Activated naive CD4-positive, alpha-beta T cell treated with anti-CD3 and anti-CD28 coated beads for 36 hours (primary cell): ENCODE results near the gene CPA3. TPM values are rescaled to one million over a fixed set of nuclear protein-coding genes. Genes with fewer than 3 reads are reported as not detected.

Source experiments
- CTCF ChIA-PET: fragments of 350-600 bp; sonication (Branson Sonifier 250); formaldehyde crosslinking; loops from one replicate; lab custom pipeline; 2021; ENCODE audit warnings: antibody characterized with exemption; lab: Charles Lee
- DNase-seq: peaks from one replicate; pipeline ENCODE4 v3.0.0-alpha.2; 2020
- H3K27ac Mint-ChIP-seq: one replicate; pipeline ENCODE4 v1.8.0; 2021; ENCODE audit warnings: mild to moderate bottlenecking, mixed read lengths
- H3K27me3 Mint-ChIP-seq: one replicate; pipeline ENCODE4 v1.8.0; 2021; ENCODE audit warnings: low read depth, mixed read lengths
- H3K36me3 Mint-ChIP-seq: one replicate; pipeline ENCODE4 v1.8.0; 2021; ENCODE audit warnings: low read depth, mixed read lengths
- H3K4me1 Mint-ChIP-seq: one replicate; pipeline ENCODE4 v1.8.0; 2021; ENCODE audit warnings: low read depth, mixed read lengths
- H3K4me3 Mint-ChIP-seq: one replicate; pipeline ENCODE4 v1.8.0; 2021; ENCODE audit warnings: mild to moderate bottlenecking, moderate library complexity, mixed read lengths
- H3K9me3 Mint-ChIP-seq: one replicate; pipeline ENCODE4 v1.8.0; 2021; ENCODE audit warnings: mixed read lengths
- intact Hi-C: fragments of 100-400 bp; cut with micrococcal nuclease; formaldehyde crosslinking; loops from one replicate; pipeline ENCODE4 v1.15.1; 2023
- total RNA-seq, 2 experiments: library from RNA; stranded (reverse); gene quantifications; one replicate each; pipeline ENCODE4 v1.2.3, GENCODE V29; 2021

The CPA3 gene
- total RNA-seq, 2 experiments from 2014 or later, result not detected

- CTCF ChIA-PET, result no interaction called here
These were observed 65.7 kb downstream of the CPA3 start for GRCh38 chr3:148930752-148931151.

GRCh38 chr3:148931574-148931973, 66.5 kb downstream of the CPA3 start:
- no peak for DNase-seq
- H3K27me3 Mint-ChIP-seq, result peaks cover 3% of the 10 kb centered on the region
- H3K27ac Mint-ChIP-seq, result no peak overlapping the region
- CTCF ChIA-PET, result interaction anchor here (0.6 kb wide), 1 partner anchor 70 kb away, joined by 3 read pairs; no protein-coding TSS in a partner anchor
- no peak overlapping the region for H3K4me3 Mint-ChIP-seq
- H3K4me1 Mint-ChIP-seq, result no peaks in the 10 kb centered on the region
- intact Hi-C loops, result no loop called here
- no peaks in the 10 kb centered on the region for H3K36me3 Mint-ChIP-seq
- H3K9me3 Mint-ChIP-seq, result no peaks in the 10 kb centered on the region

More at GRCh38 chr3:148930752-148931151, 65.7 kb downstream of the CPA3 start:
- no peak for DNase-seq
- Mint-ChIP-seq H3K27me3 (peaks cover 3% of the 10 kb centered on the region), H3K27ac (no peak overlapping the region), H3K9me3 (no peaks in the 10 kb centered on the region), H3K4me1 (no peaks in the 10 kb centered on the region), H3K4me3 (no peak overlapping the region), H3K36me3 (no peaks in the 10 kb centered on the region)
- intact Hi-C loops, result no loop called here

GRCh38 chr3:148932972-148933371, 67.9 kb downstream of the CPA3 start:
- intact Hi-C loops, result no loop called here
- DNase-seq, result no peak
- Mint-ChIP-seq H3K9me3 (no peaks in the 10 kb centered on the region), H3K27ac (no peak overlapping the region), H3K27me3 (peaks cover 15% of the 10 kb centered on the region), H3K4me1 (no peaks in the 10 kb centered on the region), H3K4me3 (no peak overlapping the region), H3K36me3 (no peaks in the 10 kb centered on the region)
- CTCF ChIA-PET, result interaction anchor here (0.8 kb wide), 1 partner anchor 15 kb away, joined by 3 read pairs; no protein-coding TSS in a partner anchor

GRCh38 chr3:148937467-148938255, 72.6 kb downstream of the CPA3 start:
- Mint-ChIP-seq H3K27ac (no peak overlapping the region), H3K36me3 (no peaks in the 10 kb centered on the region), H3K9me3 (no peaks in the 10 kb centered on the region), H3K27me3 (peaks cover 13% of the 10 kb centered on the region), H3K4me1 (no peaks in the 10 kb centered on the region), H3K4me3 (no peak overlapping the region)
- intact Hi-C loops, result no loop called here
- CTCF ChIA-PET, result no interaction called here
- DNase-seq, result no peak

GRCh38 chr3:148938306-148938705, 73.2 kb downstream of the CPA3 start:
- Mint-ChIP-seq H3K36me3 (no peaks in the 10 kb centered on the region), H3K27me3 (peaks cover 13% of the 10 kb centered on the region), H3K4me3 (no peak overlapping the region), H3K4me1 (no peaks in the 10 kb centered on the region), H3K27ac (no peak overlapping the region), H3K9me3 (no peaks in the 10 kb centered on the region)
- CTCF ChIA-PET, result no interaction called here
- DNase-seq, result no peak
- intact Hi-C loops, result no loop called here

GRCh38 chr3:148938936-148939335, 73.8 kb downstream of the CPA3 start:
- DNase-seq, result no peak
- Mint-ChIP-seq H3K9me3 (no peaks in the 10 kb centered on the region), H3K4me1 (no peaks in the 10 kb centered on the region), H3K36me3 (no peaks in the 10 kb centered on the region), H3K4me3 (no peak overlapping the region), H3K27me3 (peaks cover 13% of the 10 kb centered on the region), H3K27ac (no peak overlapping the region)
- intact Hi-C loops, result no loop called here
- CTCF ChIA-PET, result interaction anchor here (0.6 kb wide), 1 partner anchor 77 kb away, joined by 4 read pairs; no protein-coding TSS in a partner anchor

- DNase-seq, result no peak
- H3K27ac Mint-ChIP-seq, result no peak overlapping the region
- no peaks in the 10 kb centered on the region for H3K9me3 Mint-ChIP-seq
- no peaks in the 10 kb centered on the region for H3K36me3 Mint-ChIP-seq
- H3K27me3 Mint-ChIP-seq, result peaks cover 13% of the 10 kb centered on the region
- H3K4me3 Mint-ChIP-seq, result no peak overlapping the region
- no peaks in the 10 kb centered on the region for H3K4me1 Mint-ChIP-seq
- intact Hi-C loops, result loop anchor here (5.0 to 10.0 kb wide), 3 partner anchors 209 to 1576 kb away; no protein-coding TSS in a partner anchor
- CTCF ChIA-PET, result interaction anchor here (0.7 to 8.7 kb wide), 2 partner anchors 79 to 82 kb away, joined by 3 to 89 read pairs; partner anchors contain the start of gene CPA3
These were observed 75.9 kb downstream of the CPA3 start for GRCh38 chr3:148940983-148941382.

- peak; percentile 28 for DNase-seq
- intact Hi-C loops, result loop anchor here (1.0 to 10.0 kb wide), 5 partner anchors 82 to 1579 kb away; no protein-coding TSS in a partner anchor
- H3K36me3 Mint-ChIP-seq, result no peaks in the 10 kb centered on the region
- H3K27me3 Mint-ChIP-seq, result no peaks in the 10 kb centered on the region
- no peak overlapping the region for H3K4me3 Mint-ChIP-seq
- CTCF ChIA-PET, result interaction anchor here (1.6 to 8.7 kb wide), 3 partner anchors 10 to 176 kb away, joined by 3 to 89 read pairs (median 22); partner anchors contain the start of gene CPA3
- H3K4me1 Mint-ChIP-seq, result no peaks in the 10 kb centered on the region
- no peak overlapping the region for H3K27ac Mint-ChIP-seq
- no peaks in the 10 kb centered on the region for H3K9me3 Mint-ChIP-seq
These were observed 78.6 kb downstream of the CPA3 start for GRCh38 chr3:148943506-148944205.

- CTCF ChIA-PET, result interaction anchor here (1.2 to 8.7 kb wide), 5 partner anchors 10 to 175 kb away, joined by 3 to 89 read pairs (median 5); partner anchors contain the start of gene CPA3
- H3K27ac Mint-ChIP-seq, result no peak overlapping the region
- H3K9me3 Mint-ChIP-seq, result no peaks in the 10 kb centered on the region
- no peak overlapping the region for H3K4me3 Mint-ChIP-seq
- H3K27me3 Mint-ChIP-seq, result no peaks in the 10 kb centered on the region
- no peak for DNase-seq
- H3K4me1 Mint-ChIP-seq, result no peaks in the 10 kb centered on the region
- intact Hi-C loops, result loop anchor here (5.0 to 10.0 kb wide), 3 partner anchors 568 to 1580 kb away; no protein-coding TSS in a partner anchor
- H3K36me3 Mint-ChIP-seq, result no peaks in the 10 kb centered on the region
These were observed 80.0 kb downstream of the CPA3 start for GRCh38 chr3:148945116-148945515.

Other genes starting within 250 kb of the CPA3 start
- not detected for gene AGTR1, start 167.4 kb upstream of the CPA3 start, total RNA-seq
- gene CPB1, start 37.5 kb upstream of the CPA3 start, total RNA-seq, result not detected
- 10 to 100 TPM; 13.5 to 13.9 TPM for gene GYG1, start 126.2 kb downstream of the CPA3 start, total RNA-seq
- 10 to 100 TPM; 22.0 to 22.6 TPM for gene HLTF, start 221.2 kb downstream of the CPA3 start, total RNA-seq